ENCODE data around the gene DBH.

Gene DBH

DNA sequence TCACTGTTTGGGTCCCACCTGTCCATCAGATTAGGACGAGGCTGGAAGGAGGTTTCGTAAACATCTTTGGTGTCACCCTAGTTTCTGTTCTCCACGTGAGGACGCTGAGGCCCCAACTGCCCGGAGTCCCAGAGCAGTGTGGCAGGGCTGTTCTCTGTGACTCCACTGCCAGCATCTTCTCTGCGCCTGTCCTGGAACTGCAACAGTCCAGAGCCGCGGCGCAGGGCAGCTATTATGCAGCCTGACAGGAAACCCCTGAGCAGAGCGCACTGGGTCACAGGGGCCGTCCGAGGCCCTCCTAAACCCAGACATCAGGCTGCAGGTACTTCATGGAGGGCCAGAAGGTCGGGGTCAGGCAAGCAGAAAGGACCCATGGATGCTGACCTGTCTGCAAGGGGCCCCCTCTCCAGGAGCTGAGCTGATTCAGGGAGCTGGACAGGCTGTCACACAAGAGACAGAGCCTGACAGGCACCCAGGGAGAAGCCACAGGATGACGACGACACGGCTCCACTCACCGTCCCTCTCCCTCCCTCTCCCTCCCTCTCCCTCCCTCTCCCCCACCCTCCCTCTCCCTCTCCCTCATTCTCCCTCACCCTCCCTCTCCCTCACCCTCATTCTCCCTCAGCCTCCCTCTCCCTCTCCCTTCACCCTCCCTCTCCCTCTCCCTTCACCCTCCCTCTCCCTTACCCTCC is 31.7 kb downstream of the DBH start:
- TF ChIP-seq, protein P1, sequence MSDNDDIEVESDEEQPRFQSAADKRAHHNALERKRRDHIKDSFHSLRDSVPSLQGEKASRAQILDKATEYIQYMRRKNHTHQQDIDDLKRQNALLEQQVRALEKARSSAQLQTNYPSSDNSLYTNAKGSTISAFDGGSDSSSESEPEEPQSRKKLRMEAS (IDR thresholded peaks at IDR 0.05) = no peak
- TF ChIP-seq EGR1 (IDR thresholded peaks at IDR 0.05) (no peak), TCF12 (IDR thresholded peaks at IDR 0.05; ENCODE audit: low read depth) (no peak), YY1 (IDR thresholded peaks at IDR 0.05; ENCODE audit: low read depth) (no peak), CREB1 (IDR thresholded peaks at IDR 0.05; ENCODE audit: low read depth) (no peak), EP300 (IDR thresholded peaks at IDR 0.05; ENCODE audit: borderline replicate concordance) (no peak), FOXM1 (IDR thresholded peaks at IDR 0.05; ENCODE audit: borderline replicate concordance, low read depth) (no peak), TAF1 (IDR thresholded peaks at IDR 0.05; ENCODE audit: low read depth) (no peak), TEAD4 (IDR thresholded peaks at IDR 0.05) (no peak), NFIC (IDR thresholded peaks at IDR 0.05) (no peak), ZBTB7A (IDR thresholded peaks at IDR 0.05; ENCODE audit: low read depth) (no peak)
- TF ChIP-seq, protein P2, sequence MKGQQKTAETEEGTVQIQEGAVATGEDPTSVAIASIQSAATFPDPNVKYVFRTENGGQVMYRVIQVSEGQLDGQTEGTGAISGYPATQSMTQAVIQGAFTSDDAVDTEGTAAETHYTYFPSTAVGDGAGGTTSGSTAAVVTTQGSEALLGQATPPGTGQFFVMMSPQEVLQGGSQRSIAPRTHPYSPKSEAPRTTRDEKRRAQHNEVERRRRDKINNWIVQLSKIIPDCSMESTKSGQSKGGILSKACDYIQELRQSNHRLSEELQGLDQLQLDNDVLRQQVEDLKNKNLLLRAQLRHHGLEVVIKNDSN (IDR thresholded peaks at IDR 0.05) = no peak
- TF ChIP-seq, protein P3, sequence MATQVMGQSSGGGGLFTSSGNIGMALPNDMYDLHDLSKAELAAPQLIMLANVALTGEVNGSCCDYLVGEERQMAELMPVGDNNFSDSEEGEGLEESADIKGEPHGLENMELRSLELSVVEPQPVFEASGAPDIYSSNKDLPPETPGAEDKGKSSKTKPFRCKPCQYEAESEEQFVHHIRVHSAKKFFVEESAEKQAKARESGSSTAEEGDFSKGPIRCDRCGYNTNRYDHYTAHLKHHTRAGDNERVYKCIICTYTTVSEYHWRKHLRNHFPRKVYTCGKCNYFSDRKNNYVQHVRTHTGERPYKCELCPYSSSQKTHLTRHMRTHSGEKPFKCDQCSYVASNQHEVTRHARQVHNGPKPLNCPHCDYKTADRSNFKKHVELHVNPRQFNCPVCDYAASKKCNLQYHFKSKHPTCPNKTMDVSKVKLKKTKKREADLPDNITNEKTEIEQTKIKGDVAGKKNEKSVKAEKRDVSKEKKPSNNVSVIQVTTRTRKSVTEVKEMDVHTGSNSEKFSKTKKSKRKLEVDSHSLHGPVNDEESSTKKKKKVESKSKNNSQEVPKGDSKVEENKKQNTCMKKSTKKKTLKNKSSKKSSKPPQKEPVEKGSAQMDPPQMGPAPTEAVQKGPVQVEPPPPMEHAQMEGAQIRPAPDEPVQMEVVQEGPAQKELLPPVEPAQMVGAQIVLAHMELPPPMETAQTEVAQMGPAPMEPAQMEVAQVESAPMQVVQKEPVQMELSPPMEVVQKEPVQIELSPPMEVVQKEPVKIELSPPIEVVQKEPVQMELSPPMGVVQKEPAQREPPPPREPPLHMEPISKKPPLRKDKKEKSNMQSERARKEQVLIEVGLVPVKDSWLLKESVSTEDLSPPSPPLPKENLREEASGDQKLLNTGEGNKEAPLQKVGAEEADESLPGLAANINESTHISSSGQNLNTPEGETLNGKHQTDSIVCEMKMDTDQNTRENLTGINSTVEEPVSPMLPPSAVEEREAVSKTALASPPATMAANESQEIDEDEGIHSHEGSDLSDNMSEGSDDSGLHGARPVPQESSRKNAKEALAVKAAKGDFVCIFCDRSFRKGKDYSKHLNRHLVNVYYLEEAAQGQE (IDR thresholded peaks at IDR 0.05; ENCODE audit: low read depth) = no peak

DNA sequence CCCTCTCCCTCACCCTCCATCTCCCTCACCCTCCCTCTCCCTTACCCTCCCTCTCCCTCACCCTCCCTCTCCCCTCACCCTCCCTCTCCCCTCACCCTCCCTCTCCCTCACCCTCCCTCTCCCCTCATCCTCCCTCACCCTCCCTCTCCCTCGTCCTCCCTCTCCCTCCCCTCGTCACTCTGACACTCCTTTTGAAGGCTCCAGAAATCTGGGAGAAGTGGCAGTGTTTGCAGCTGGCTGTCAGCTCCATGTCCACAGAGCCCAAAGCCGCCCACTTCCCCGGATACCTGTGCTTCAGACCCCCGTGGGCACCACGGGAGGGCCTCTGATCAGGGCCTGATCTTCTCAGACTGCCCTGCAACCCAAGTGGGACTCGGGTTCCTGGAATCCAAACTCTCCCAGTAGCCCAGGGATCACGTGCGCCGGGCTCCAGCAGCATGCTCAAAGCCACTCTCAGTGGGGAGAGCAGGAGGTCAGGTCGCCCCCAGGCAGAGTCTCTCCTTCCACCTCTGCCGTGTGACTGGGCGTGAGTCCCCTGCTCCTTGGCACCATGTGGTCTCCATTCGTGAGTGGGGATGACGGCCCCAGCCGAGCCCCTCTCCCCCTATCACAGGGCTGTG is 33.1 kb downstream of the DBH start:
- no peak for TF ChIP-seq TEAD4 (IDR thresholded peaks at IDR 0.05)
- TF ChIP-seq RAD21 (IDR thresholded peaks at IDR 0.05; ENCODE audit: low read depth) = no peak
- TF ChIP-seq, protein P3 (IDR thresholded peaks at IDR 0.05; ENCODE audit: low read depth) = no peak
- TF ChIP-seq EP300 (IDR thresholded peaks at IDR 0.05; ENCODE audit: borderline replicate concordance) = no peak
- TF ChIP-seq CREB1 (IDR thresholded peaks at IDR 0.05; ENCODE audit: low read depth) = no peak
- no peak for TF ChIP-seq ZBTB7A (IDR thresholded peaks at IDR 0.05; ENCODE audit: low read depth)

DNA sequence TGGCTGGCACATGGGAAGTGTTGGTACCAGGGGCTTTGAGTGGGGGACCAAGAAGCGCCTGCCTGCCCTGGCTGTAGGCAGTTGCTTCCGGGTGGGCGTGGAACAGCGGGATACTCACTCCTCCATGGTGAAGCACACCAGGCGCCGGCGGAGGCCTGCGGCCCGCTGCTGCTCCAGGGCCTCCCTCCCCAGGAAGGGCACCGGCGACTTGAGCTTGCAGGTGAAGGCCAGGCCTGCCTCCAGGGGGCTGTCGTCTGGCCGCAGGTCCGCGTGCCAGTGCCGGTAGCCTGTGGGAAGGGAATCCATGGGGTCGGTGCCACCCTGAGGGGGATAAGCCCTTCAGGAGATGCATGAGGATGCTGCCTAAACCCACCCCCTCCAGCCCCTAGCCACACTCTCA is 34.3 kb downstream of the DBH start:
- TF ChIP-seq RAD21 (IDR thresholded peaks at IDR 0.05; ENCODE audit: low read depth) = no peak
- TF ChIP-seq CEBPB (IDR thresholded peaks at IDR 0.05) = no peak
- no peak for TF ChIP-seq TCF12 (IDR thresholded peaks at IDR 0.05; ENCODE audit: low read depth)
- no peak for TF ChIP-seq TAF1 (IDR thresholded peaks at IDR 0.05; ENCODE audit: low read depth)
- TF ChIP-seq TEAD4 (IDR thresholded peaks at IDR 0.05) = no peak
- TF ChIP-seq, protein P1 (IDR thresholded peaks at IDR 0.05) = no peak
- TF ChIP-seq, protein P2 (IDR thresholded peaks at IDR 0.05) = no peak

DNA sequence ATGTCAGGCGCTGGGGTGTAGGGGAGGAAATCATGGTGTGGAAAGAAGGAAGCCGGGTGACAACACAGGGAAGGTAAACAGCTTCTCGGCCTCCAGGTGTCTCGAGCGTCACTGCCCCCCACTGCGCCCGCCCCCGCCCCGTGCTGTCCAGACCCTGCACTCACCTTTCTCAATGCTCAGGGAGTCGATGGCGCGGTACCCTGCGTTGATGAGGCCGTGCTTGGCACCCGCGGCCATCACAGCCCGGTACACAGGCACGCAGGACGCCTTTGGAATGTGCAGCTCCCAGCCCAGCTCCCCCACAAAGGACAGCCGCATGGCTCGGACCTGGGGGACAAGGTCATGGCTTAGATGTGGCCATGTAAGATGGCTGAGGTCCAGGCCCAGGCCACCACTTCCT is 35.2 kb downstream of the DBH start:
- TF ChIP-seq, protein P1 (IDR thresholded peaks at IDR 0.05) = no peak
- no peak for TF ChIP-seq EP300 (IDR thresholded peaks at IDR 0.05; ENCODE audit: borderline replicate concordance)

DNA sequence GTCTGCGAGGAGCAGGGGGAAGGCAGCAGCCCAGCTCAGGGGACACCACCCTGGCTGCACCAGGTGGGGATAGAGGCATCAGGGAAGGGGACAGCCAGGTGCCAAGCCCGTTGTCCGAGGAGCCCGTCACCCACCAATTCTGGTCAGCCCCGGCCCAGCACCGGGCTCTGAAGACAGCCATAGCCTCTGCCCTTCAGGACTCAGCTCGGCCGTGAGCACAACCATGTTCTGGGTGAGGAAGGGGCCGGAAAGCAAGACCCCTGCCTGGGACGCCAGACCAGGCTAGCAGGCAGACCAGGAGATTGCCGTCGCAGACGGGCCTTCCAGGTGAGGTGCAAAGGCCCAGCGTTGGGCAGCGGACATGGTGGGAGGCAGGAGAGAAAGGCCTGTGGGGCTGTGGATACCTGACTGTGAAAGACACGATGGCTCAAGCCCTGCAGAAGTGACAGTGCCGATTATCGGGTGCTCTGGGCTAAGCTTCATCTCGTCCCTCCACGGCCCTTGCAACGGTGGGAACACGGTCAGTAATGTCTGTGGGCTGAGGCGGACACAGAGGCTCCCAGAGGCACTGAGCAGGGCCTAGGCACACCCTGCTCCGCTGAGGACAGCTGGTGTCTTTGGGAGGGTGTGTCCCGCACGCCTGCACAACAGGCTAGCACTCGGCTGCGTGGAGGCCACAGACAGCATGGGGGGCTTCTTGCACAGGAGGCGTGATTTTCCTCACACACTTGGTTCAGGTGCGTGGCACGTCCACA is 36.5 kb downstream of the DBH start:
- TF ChIP-seq TEAD4 (IDR thresholded peaks at IDR 0.05) (no peak), TAF1 (IDR thresholded peaks at IDR 0.05; ENCODE audit: low read depth) (no peak), YY1 (IDR thresholded peaks at IDR 0.05; ENCODE audit: low read depth) (no peak), EGR1 (IDR thresholded peaks at IDR 0.05) (no peak), CEBPB (IDR thresholded peaks at IDR 0.05) (no peak), FOXM1 (IDR thresholded peaks at IDR 0.05; ENCODE audit: borderline replicate concordance, low read depth) (no peak), EP300 (IDR thresholded peaks at IDR 0.05; ENCODE audit: borderline replicate concordance) (no peak), ZBTB7A (IDR thresholded peaks at IDR 0.05; ENCODE audit: low read depth) (no peak), RAD21 (IDR thresholded peaks at IDR 0.05; ENCODE audit: low read depth) (no peak), CREB1 (IDR thresholded peaks at IDR 0.05; ENCODE audit: low read depth) (no peak), TCF12 (IDR thresholded peaks at IDR 0.05; ENCODE audit: low read depth) (no peak), NFIC (IDR thresholded peaks at IDR 0.05) (no peak)
- TF ChIP-seq, protein P1 (IDR thresholded peaks at IDR 0.05) = no peak
- TF ChIP-seq, protein P3 (IDR thresholded peaks at IDR 0.05; ENCODE audit: low read depth) = no peak
- TF ChIP-seq, protein P2 (IDR thresholded peaks at IDR 0.05) = no peak

Measured in Ishikawa (cell line).